ENCODE data around the gene TNPO3.

The TNPO3 gene
- 65.6 to 128 reads per million in 2 donors for total RNA-seq

- DNase-seq: peak; percentile 88
Measured at GRCh38 chr7:129054438-129055293, at the start of gene TNPO3. Gene TNPO3 (minus strand): TSS chr7:129055111. CDS start chr7:129054770, 341 bp downstream.

- no peak for DNase-seq
Measured at GRCh38 chr7:129103561-129104324, 48.8 kb upstream of the TNPO3 start.

- DNase-seq: no peak
Measured at GRCh38 chr7:129101746-129102145, 46.8 kb upstream of the TNPO3 start.

GRCh38 chr7:129100827-129101166, 45.9 kb upstream of the TNPO3 start:
- no peak for DNase-seq

- DNase-seq: no peak
Measured at GRCh38 chr7:129098409-129099084, 43.6 kb upstream of the TNPO3 start.

GRCh38 chr7:129095258-129095657, 40.3 kb upstream of the TNPO3 start:
- DNase-seq: no peak

GRCh38 chr7:129094501-129094900, 39.6 kb upstream of the TNPO3 start:
- no peak for DNase-seq

- DNase-seq: no peak
Measured at GRCh38 chr7:129093867-129094456, 39.1 kb upstream of the TNPO3 start.

GRCh38 chr7:129091484-129092002, 36.6 kb upstream of the TNPO3 start:
- DNase-seq: peak; percentile 83

- DNase-seq: no peak
Measured at GRCh38 chr7:129090300-129090907, 35.5 kb upstream of the TNPO3 start.

- no peak for DNase-seq
Measured at GRCh38 chr7:129089521-129090212, 34.8 kb upstream of the TNPO3 start.

GRCh38 chr7:129084801-129085551, 30.1 kb upstream of the TNPO3 start:
- DNase-seq: no peak

GRCh38 chr7:129083525-129083924, 28.6 kb upstream of the TNPO3 start:
- DNase-seq: no peak

GRCh38 chr7:129078455-129078854, 23.5 kb upstream of the TNPO3 start:
- no peak for DNase-seq

- DNase-seq: no peak
Measured at GRCh38 chr7:129076886-129077285, 22.0 kb upstream of the TNPO3 start.

GRCh38 chr7:129074994-129075393, 20.1 kb upstream of the TNPO3 start:
- no peak for DNase-seq

GRCh38 chr7:129074361-129074871, 19.5 kb upstream of the TNPO3 start:
- no peak for DNase-seq

GRCh38 chr7:129073738-129074137, 18.8 kb upstream of the TNPO3 start:
- no peak for DNase-seq

- DNase-seq: no peak
Measured at GRCh38 chr7:129073204-129073603, 18.3 kb upstream of the TNPO3 start.

GRCh38 chr7:129072479-129073011, 17.6 kb upstream of the TNPO3 start:
- DNase-seq: no peak
